SIG-M5 (cell line): ENCODE measurements around the gene IL34.

ENCODE experiments used
- DNase-seq: peaks from one replicate; lab custom pipeline; 2025; lab: John Stamatoyannopoulos, UW

Gene IL34

GRCh38 chr16:70689035-70689969, 42.9 kb downstream of the IL34 start:
- DNase-seq, result no peak

GRCh38 chr16:70689970-70690891, 43.9 kb downstream of the IL34 start:
- DNase-seq, result no peak

- DNase-seq, result no peak
Observed at GRCh38 chr16:70691223-70692129, 45.1 kb downstream of the IL34 start.

DNA sequence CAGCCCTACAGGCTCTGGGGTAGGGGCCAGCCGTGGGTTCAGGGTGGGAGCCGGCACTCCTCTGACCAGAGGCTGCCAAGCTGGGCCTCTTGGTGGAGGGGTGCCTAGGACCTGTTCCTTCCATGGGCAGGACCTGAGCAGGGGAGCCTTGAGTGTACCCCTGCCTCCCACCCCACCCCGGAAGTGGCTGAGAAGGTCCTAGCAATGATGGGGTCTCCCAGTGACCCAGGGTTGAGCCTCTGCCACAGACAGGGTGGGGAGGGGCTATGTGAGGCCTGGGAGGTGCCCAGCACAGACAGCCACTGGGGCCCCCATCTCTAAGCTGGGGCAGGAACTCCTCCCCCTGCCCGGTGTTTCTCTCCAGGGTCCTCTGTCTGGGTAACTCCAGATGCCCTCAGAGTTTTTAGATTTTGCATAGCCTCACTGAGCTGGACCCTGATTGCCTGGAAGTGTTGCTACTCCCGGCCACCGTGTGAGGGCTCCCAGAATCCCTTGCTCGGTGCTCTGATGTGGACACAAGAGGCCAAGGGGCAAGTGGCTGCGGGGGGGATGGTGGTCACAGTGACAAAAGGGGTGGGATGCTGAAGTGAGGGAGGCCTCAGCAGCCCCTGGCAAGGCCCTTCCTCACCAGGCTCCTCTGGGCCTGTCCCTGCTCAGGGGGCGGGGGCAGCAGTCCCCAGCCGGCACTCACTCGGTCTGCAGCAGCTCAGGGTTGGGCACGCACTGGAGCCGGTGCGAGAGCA, 45.9 kb downstream of the IL34 start:
- DNase-seq, result no peak

- DNase-seq, result no peak
Observed at GRCh38 chr16:70692873-70693671, 46.7 kb downstream of the IL34 start.

GRCh38 chr16:70694088-70694867, 47.9 kb downstream of the IL34 start:
- no peak for DNase-seq

- DNase-seq, result no peak
Observed at GRCh38 chr16:70694868-70695218, 48.5 kb downstream of the IL34 start.

- no peak for DNase-seq
Observed at GRCh38 chr16:70695331-70696070, 49.1 kb downstream of the IL34 start.

GRCh38 chr16:70696355-70696754, 50.0 kb downstream of the IL34 start:
- no peak for DNase-seq

DNA sequence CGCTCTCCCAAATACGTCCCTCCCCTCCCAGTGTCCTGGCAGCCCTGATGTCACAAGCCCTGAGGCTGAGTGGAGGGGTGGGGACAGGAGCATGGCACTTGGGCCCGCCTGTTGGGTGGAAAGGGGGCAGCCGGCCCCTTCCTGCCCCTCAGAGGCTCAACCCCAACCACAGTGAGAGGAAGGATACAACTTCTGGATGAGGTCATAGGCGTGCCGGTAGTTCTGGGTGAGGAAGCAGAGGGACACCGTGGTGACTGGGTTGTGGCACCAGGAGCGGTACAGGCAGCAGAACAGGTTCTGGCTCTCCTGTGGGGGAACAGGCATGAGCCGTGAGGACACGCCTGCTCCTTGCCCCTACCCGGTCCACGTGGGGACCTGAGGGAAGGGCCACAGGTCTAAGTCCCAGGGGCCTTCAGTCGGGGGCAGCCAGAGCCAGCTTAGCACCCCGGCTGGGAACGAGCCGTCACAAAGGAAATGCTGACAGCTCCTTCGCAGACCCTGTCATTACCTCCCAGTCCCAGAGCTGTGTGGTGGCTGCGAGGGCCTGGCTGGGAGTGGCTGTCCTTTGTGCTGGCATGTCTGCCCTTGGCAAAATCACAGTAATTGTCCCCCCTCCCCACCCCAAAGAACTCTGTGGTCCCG, 50.7 kb downstream of the IL34 start:
- no peak for DNase-seq

DNA sequence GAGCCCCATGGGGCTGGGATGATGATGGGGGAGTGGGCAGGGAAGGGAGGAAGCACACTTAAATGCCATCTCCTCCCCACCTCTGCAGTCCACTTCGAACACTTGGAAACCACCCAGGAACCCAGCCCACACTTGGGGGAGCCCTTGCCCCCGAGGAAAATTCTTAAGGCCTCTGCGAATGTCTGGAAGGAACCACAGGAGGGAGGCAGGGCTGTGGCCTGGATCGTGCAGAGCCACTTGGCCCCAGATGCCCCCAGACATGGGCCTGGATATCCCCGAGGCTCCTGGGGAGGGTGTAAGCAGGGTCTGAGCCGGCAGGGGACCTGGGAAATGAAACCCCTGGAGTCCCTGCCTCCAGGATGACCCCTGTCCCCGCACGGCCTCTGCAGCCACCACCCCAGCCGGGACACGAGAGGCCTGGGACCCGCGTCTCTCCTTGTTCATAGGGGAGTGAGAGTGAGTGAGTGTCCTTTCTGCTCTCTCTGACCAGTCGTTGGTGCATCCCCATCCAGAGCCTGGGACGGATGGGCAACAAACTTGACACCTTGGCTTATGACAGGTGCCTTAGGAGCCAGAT, 51.3 kb downstream of the IL34 start:
- no peak for DNase-seq

DNA sequence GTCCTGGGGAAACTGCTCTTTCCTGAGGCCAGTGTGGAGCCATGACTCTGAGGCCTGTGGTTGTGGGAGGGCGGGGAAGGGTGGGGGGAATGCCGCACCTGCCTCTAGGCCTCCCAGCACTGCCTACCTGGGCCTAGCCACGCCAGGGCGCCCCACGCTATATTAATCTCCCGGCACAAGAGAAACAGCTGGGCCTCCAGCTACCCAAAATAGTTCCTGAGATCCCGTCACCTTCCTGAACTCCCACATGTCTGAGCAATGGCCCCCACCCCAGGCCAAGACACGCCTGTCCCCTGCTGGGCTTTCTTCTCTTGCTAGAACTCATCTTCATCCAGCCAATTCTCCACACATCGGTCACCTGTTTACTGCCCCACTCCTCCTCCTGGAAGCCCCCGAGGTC, 52.5 kb downstream of the IL34 start:
- DNase-seq, result no peak

- DNase-seq, result no peak
Observed at GRCh38 chr16:70699696-70700095, 53.3 kb downstream of the IL34 start.

DNA sequence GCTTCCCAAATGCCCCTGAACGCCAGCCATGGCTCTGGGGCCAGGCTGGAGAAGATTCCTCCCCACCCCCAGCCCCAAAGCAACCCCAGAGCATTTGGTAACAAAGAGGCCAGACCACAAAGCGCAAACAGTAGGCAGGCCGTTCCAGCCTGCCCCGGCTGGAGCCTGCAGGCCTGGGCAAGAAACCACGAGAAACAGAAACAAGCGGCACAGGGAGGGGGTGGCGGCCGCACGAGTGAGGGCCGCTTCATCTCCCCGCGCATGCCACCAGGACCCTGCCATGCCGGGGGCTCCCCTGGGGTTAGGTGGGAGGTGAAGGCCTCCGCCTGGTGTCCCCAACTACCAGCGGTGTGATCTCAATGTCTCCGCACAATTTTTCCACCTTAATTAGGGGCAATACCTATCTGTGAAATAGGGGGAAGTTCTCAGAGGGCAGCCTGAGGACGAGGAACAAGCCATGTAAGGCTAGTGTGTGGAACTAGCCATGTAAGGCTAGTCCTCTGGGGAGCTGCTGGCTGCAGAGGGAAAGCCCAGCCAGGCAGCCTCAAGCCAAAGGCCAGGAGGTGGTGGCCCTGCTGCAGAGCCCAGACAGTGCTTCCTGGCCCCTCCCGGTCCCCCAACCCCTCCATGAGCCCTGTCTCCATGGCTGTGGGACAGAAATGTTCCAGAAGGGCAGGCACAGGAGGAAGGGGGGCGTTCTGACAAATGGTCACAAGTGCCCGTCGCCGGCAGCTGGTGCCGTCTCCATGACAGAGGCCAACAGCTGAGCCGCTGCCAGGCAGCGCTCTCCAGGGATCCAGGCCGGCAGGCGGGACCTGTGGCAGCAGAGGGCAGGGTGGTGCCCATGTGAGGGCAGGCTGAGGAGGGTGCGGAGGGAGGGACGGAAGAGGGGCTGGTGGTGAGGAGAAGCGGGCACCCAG, 54.0 kb downstream of the IL34 start:
- DNase-seq, result no peak

DNA sequence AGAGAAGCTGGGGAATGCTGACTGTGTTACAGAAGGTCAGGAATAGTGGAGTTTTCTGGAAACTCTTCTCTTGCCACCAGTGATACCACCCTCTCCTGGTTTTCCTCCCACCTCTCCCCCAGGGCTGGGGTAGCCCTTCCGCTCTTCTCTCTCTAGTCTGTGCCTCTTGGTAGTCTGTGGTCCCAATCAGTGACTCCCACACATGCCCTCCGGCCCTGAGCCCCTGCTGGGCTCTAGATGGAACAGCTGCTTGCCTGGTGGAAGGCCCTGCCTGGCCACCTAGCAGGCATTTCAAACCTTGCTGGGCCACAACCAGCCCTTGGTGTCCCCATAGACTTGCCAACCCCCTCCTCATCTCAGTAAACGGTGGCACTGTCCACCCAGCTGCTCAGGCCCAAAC, 54.7 kb downstream of the IL34 start:
- DNase-seq, result no peak

DNA sequence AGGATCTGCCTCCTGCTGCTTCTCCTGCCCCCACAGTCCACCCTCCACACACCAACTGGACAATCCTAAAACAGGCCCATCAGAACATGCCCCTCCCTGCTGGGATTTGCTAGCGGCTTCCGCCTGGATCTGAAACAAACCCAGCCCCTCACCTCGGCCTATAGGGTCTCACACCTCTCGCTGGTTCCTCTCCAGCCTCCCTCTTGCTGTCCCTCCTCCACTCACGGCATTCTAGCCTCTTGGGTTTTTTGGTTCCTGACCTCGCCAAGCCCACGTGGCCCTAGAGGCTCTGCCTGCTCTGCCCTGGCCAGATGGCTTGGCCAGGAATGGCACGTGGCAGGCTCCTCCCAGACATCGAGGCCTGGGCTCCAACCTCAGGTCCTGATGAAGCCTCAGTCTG, 55.2 kb downstream of the IL34 start:
- no peak for DNase-seq

DNA sequence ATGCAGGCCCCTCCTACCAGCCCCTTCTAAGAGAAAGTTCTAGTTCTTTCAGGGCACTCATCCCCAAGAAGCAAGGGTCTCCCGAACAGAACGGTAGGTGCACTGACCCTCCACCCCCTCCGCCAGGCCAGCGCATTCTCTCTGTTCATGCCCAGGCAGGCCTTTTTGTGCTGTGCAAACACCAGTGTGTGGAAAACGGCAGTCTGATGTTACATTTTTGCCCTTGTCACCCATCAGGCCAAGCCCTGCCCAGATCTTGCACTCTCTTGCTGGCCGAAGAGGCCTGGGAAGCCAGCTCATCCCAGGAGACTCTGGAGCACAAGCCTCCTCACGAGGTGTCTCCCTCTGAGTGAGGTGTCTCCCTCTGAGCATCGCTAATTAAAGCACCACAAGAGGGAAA, 55.6 kb downstream of the IL34 start:
- DNase-seq, result no peak
